ENCODE results near the gene CRLF3.

CRLF3 gene

DNA sequence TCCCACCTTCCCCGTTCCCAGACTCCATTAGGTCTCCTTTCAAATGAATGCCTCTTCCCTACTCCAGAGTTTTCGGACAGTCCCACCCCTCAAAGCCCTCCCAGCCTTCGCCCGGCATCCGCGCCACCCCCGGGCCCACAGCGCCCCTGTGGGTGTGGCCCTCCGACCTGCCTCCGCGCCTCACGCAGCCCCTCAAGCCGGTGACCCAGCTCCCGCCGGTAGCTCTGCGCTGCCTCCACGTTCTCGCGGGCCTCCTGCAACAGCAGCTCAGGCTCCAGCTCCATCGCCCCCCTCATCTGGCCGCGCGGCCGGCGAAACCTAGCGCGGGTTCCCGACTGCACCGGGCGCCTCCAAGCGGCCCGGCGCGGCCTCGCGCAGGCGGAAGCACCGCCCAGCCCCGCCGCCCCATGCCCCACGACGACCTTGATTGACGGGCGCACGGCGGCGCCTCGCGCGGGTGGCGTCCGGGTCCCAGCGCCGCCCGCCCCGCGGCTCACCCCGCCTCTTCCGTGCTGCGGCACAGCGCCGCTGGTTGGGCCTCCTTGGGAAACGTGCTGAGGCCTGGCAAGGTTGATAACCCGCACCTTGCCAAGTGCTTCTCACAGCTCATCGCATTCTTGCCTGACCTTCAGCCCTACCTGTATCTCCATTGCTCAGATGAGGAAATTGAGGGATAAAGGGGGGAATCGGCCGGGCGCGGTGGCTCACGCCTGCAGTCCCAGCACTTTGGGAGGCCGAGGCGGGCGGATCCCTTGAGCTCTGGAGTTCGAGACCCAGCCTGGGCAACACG lies at the start of gene CRLF3 (continued):
- TF ChIP-seq ZNF692 (tag by site-specific recombination; IDR thresholded peaks at IDR 0.05), result peak; percentile 94
- TF ChIP-seq ZNF580 (tag by site-specific recombination; IDR thresholded peaks at IDR 0.05), result 0 out of 2 replicates have a peak, but pooled peaks have one; percentile 27
- TF ChIP-seq ZNF513 (tag by site-specific recombination; IDR thresholded peaks at IDR 0.05), result no peak
- no peak for TF ChIP-seq ZNF639 (tag by site-specific recombination; IDR thresholded peaks at IDR 0.05)
- no peak for TF ChIP-seq ZNF707 (tag by site-specific recombination; IDR thresholded peaks at IDR 0.05)
- peak; percentile 87 for TF ChIP-seq ZNF501 (tag by site-specific recombination; IDR thresholded peaks at IDR 0.05)
- TF ChIP-seq SETDB1 (IDR thresholded peaks at IDR 0.05; ENCODE audit: insufficient read length, low read length), result no peak
- peak; percentile 28 for TF ChIP-seq SP7 (tag by site-specific recombination; IDR thresholded peaks at IDR 0.05)
- no peak; the same call in 1 of the 2 replicates for TF ChIP-seq ZNF341 (tag by site-specific recombination; IDR thresholded peaks at IDR 0.05; ENCODE audit: low read depth)
- TF ChIP-seq, protein P1, sequence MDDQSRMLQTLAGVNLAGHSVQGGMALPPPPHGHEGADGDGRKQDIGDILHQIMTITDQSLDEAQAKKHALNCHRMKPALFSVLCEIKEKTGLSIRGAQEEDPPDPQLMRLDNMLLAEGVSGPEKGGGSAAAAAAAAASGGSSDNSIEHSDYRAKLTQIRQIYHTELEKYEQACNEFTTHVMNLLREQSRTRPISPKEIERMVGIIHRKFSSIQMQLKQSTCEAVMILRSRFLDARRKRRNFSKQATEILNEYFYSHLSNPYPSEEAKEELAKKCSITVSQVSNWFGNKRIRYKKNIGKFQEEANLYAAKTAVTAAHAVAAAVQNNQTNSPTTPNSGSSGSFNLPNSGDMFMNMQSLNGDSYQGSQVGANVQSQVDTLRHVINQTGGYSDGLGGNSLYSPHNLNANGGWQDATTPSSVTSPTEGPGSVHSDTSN (CRISPR knock-in tag; IDR thresholded peaks at IDR 0.05), result peak; percentile 98
- TF ChIP-seq ZNF560 (tag by site-specific recombination; IDR thresholded peaks at IDR 0.05; ENCODE audit: borderline replicate concordance), result no peak
- no peak for TF ChIP-seq ZNF514 (tag by site-specific recombination; IDR thresholded peaks at IDR 0.05)
- peak; percentile 78 for TF ChIP-seq ZEB2 (tag by site-specific recombination; IDR thresholded peaks at IDR 0.05)
- 0 out of 2 replicates have a peak, but pooled peaks have one; percentile 14 for TF ChIP-seq ZXDB (tag by site-specific recombination; IDR thresholded peaks at IDR 0.05)
- TF ChIP-seq, protein P2, sequence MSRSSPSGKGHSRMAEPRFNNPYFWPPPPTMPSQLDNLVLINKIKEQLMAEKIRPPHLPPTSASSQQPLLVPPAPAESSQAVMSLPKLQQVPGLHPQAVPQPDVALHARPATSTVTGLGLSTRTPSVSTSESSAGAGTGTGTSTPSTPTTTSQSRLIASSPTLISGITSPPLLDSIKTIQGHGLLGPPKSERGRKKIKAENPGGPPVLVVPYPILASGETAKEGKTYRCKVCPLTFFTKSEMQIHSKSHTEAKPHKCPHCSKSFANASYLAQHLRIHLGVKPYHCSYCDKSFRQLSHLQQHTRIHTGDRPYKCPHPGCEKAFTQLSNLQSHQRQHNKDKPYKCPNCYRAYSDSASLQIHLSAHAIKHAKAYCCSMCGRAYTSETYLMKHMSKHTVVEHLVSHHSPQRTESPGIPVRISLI (tag by site-specific recombination; IDR thresholded peaks at IDR 0.05), result no peak
- TF ChIP-seq TRIM28 (IDR thresholded peaks at IDR 0.05; ENCODE audit: borderline replicate concordance, low read length), result no peak
- TF ChIP-seq REST (tag by site-specific recombination; IDR thresholded peaks at IDR 0.05), result 0 out of 2 replicates have a peak, but pooled peaks have one; percentile 21
- TF ChIP-seq MZF1 (tag by site-specific recombination; IDR thresholded peaks at IDR 0.05; ENCODE audit: borderline replicate concordance), result no peak
- TF ChIP-seq, protein P3, sequence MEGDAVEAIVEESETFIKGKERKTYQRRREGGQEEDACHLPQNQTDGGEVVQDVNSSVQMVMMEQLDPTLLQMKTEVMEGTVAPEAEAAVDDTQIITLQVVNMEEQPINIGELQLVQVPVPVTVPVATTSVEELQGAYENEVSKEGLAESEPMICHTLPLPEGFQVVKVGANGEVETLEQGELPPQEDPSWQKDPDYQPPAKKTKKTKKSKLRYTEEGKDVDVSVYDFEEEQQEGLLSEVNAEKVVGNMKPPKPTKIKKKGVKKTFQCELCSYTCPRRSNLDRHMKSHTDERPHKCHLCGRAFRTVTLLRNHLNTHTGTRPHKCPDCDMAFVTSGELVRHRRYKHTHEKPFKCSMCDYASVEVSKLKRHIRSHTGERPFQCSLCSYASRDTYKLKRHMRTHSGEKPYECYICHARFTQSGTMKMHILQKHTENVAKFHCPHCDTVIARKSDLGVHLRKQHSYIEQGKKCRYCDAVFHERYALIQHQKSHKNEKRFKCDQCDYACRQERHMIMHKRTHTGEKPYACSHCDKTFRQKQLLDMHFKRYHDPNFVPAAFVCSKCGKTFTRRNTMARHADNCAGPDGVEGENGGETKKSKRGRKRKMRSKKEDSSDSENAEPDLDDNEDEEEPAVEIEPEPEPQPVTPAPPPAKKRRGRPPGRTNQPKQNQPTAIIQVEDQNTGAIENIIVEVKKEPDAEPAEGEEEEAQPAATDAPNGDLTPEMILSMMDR (tag by site-specific recombination; IDR thresholded peaks at IDR 0.05), result peak; percentile 98
- peak; percentile 100 for TF ChIP-seq ZBTB6 (tag by site-specific recombination; IDR thresholded peaks at IDR 0.05)
- no peak for TF ChIP-seq ZNF221 (tag by site-specific recombination; IDR thresholded peaks at IDR 0.05; ENCODE audit: borderline replicate concordance)
- no peak for TF ChIP-seq MYNN (tag by site-specific recombination; IDR thresholded peaks at IDR 0.05; ENCODE audit: borderline replicate concordance)
- TF ChIP-seq ZNF2 (tag by site-specific recombination; IDR thresholded peaks at IDR 0.05), result peak; percentile 90

Data from HEK293 (cell line).